Stimulated activated CD4-positive, alpha-beta T cell treated with anti-CD3 and anti-CD28 coated beads, Interleukin-4, amount 100 ng/mL, for 1 hour (primary cell): Measurements from ENCODE around the gene FBXO47.

ENCODE experiments used
- DNase-seq: peaks from one replicate; pipeline ENCODE4 v3.0.0-alpha.2; 2020

FBXO47 gene

GRCh38 chr17:38899421-38899820 lies 67.8 kb downstream of the FBXO47 start:
- no peak for DNase-seq

DNA sequence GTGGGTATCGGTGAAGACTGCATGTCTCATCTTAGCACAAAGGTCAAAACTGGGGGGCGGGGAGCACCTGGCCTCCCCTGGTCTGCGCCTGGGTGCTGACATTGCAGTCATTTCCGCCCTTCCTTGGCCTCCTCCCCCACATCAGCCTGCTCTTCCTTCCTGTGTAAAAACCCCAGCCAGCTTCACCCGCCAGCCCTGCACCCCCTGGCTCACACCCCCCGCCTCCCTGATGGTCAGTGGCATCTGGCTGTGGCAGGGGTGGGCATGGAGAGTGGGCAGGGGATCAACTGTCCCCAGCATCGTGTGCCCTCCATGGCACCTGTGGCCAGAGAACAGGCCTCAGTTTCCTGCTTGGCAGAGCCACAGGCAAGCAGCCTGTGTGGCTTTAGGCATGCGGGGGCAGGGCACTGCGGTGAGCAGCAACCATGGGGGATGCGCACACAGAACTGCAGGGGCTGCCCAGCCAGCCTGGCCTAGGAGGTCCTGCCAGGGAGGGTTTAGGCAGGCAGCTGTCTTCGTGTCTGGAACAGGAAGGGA lies 68.3 kb downstream of the FBXO47 start:
- DNase-seq: peak; percentile 85

DNA sequence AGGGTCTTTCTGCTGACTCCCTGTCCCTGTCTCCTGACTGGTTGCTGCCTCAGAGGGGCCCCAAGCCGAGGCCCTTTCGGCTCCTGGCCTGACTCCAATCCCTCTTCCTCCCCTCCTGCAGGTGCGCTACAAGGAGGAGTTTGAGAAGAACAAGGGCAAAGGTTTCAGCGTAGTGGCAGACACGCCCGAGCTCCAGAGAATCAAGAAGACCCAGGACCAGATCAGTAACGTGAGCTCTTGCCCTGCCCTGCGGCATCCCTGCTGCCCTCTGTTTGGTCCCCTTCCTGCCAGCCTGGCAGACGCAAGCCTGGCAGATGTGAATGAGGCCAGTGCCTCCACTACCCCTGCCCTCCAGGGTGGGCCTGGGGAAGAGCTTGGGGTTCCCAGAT lies 68.9 kb downstream of the FBXO47 start:
- peak; percentile 25 for DNase-seq

GRCh38 chr17:38897671-38898290 lies 69.4 kb downstream of the FBXO47 start:
- no peak for DNase-seq

DNA sequence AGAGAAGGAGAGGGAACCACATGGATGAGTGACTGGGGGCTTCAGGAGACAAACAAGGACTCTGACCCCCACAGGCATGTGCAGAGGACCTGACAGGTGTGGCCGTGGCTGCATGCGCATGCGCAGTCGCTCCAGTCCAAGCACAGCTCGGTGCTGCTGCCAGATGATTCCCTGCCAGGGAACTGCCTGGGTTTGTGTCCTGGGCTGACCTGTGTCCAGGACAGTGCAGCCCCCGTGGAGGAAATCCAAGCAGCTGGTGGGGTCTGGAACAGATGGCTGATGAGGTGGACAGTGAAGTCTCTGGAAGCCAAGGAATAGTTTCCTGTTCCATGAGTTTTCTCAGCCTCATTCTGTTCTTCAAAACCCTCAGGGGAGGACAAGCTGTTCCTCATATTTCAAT lies 70.0 kb downstream of the FBXO47 start:
- DNase-seq: no peak

DNA sequence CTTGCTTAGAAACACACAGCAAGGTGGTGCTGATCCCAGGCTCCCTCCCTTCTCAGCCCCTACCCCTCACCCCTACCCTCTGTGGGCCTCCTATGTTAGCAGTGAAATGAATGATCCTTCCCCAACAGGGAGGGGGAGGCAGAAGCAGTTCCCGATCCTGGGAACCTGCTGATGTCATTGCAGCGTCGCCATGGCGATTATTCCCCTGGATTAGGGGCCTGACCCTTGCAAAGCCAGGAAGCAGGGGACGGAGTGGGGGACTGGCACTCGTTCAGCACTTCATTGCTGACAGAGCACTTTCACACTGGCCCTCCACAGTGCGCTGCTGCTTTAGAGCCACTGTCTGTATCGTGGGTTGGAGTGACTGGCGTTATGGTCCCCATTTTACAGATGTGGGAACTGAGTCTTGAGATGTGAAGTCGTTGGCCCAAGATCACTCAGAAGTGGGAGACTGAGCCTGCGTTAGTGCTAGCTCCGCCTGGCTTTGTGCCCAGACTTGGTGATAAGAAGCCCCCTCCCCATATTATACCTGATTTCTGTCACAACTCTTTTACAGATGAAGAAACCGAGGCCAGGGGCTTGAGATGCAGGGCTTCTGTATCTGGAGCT lies 70.8 kb downstream of the FBXO47 start:
- no peak for DNase-seq

DNA sequence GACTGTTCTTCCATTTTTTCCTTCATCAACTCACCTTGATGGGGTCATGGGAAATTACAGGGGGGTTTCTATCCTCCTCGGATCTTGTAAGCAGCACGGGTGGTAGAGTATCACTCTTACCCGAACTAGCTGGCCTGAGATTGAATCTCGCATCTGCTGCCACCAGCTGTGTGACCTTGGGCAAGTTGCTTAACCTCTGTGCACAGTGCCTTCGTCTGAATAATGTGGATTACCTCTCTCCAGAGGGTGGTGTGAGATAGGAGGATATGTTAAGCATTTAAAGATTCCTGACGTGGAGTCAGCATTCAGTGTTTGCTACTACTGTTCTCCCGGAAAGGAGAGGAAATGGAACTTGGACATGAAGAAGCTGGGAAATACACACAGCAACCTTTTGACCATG lies 72.9 kb downstream of the FBXO47 start:
- DNase-seq: no peak

DNA sequence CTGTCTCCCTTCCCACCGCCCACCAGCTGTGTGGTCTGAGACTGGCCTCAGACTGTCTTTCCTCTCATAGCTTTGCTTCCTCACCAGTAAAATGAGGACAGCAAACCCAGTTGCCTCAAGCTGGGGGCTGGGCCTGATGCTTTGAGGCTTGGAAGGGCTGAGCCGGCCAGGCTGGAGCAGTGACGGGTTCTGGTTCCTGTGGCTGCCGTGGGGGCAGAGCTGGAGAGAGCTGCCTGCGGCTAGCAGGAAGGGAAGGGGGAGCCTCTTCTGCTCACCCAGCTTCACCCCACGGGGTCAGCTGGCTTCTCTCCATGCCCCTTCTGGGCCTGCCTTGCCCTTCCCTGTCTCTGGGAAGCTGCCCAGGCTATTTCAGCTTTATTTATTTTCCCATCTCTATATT lies 73.6 kb downstream of the FBXO47 start:
- DNase-seq: no peak

- DNase-seq: no peak
These were observed 74.1 kb downstream of the FBXO47 start for GRCh38 chr17:38893113-38893512.

DNA sequence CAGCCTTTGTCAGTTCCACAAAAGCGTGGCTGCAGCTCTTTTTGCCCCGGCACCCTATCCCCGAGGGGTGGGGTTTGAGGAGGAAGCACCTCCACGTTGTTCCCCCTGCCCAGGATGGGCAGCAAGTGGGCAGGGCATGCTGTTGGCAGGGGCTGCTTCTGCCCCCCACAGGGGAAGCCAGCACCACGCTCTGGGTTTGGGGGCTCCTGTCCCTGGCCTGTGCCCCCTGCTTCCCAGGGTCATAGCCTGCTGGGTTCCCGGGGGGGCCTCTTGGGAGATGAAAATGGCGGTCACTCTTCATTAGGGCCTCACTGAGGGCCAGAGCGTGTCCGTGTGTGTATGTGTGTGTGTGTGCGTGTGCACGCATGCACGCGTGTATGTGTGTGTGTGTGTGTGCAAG lies 74.6 kb downstream of the FBXO47 start:
- no peak for DNase-seq

DNA sequence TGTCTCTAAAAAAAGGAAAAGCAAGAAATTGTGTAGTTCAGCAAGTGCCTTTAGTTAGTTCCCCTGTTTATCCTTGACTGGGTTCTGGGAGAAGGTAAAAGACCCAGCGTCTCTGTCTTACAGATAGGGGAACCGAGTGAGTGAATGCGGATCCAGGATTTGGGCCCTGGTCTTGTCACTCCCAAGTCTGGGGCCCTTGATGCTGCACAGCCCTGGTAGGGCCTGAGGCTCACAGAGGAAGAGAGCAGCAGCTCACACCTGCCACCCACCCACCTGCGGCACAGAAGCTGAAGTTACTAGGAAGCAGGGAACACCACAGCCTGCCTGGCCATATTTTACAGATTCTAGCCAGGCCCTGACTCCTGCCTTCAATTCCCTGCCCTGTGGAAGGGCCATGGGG lies 75.1 kb downstream of the FBXO47 start:
- DNase-seq: no peak

DNA sequence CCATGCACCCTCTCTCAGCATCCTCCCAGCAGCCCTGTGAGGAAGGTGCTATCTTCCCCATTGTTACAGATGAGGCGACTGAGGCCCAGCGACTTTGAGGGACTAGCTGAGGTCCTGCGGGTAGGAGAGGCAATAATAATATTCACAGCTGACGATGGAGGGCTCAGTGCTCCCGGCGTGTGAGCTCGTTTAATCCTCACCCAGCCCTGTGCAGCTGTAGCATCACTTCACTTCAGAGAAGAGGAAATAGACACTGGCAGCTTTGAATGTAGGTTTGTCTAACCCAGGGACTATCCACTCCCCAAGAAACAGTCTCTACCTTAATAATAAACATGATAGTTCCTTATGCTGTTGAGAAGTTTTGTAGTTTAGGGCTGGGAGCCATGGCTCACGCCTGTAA lies 75.8 kb downstream of the FBXO47 start:
- DNase-seq: no peak

DNA sequence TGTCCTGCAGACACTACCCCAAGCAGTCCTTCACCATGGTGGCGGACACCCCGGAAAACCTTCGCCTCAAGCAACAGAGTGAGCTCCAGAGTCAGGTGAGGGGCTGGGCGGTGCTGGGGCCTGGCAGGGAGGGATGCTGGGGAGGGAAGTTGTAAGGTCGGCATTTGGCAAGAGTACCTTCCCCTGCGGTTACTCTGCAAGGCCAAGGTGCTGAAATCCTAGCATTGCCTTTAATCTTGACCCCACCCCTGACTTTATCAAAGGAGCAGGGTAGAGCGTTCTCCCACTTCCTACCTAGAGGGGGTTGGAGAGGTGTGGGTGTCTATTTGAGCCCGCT lies 76.8 kb downstream of the FBXO47 start:
- no peak for DNase-seq

DNA sequence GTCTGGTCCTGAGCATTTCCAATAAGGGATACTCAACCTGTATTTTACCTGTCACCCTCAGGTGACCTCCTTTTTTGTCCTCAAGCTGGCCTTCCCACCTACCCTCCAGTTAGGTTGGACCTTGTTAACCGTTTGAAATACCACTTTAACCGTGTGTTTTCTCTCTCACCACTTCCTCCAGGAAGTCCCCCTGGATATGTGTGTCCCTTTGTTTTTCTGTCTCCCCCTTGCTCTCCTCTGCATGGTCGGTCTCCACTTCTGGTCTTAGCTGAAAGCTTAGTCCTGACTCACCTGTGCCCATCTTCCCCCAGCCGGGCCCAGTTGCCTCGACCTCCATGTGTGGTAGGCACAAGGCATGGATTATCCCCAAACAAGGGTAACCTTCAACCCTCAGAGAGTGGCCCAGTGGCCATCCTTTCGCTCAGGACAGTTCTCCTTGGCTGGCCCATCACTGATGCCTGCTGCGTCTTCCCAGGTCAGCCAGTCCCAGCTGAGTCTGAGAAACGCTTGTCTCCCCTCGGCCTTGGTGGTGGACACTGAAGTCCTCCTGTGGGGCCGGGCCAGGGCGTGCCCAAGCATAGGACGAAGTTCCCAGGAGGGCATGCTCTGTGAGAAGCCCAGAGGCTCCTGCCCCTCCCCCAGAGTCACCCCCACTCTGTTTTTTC lies 77.3 kb downstream of the FBXO47 start:
- DNase-seq: no peak

DNA sequence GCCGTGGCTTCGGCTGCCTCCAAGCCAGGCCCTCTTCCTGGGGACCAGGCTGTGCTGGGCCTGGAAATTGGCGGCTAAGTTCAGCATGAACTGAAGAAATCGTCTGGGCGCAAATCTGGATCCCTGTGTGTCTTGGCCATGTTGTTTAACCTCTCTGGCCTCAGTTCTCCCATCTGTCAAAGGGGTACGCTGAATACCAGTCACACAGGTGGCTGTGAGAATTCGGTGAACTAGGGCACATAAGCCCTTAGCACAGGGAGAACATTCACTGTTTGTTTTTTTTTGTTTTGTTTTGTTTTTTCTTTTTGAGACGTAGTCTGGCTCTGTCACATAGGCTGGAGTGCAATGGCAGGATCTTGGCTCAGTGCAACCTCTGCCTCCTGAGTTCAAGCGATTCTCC lies 78.4 kb downstream of the FBXO47 start:
- DNase-seq: no peak

DNA sequence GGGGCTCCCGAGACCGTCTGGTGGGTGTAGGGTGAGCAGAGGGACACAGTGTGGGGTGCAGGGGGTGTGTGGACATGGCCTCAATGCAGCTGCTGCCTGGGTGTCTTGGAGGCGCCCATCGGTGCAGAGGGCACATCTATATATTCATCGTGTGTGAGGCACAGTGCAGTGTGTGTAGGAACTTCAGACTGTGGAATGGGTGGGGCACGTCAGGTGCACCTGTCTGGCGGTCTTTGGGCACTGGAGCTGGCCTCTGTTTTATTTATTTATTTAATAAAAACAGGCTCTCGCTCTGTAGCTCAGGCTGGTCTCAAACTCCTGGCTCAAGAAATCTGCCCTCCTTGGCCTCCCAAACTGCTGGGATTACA lies 80.6 kb downstream of the FBXO47 start:
- no peak for DNase-seq
